GM18873 (cell line): ENCODE measurements around the gene SLC4A2.
A peak's percentile ranks its signal among the peaks of the same experiment; 100 is the strongest.

Experiments
- ATAC-seq: cut with Tn5 transposase; IDR thresholded peaks from one replicate; pipeline ENCODE4 v1.9.1; 2021; ENCODE audit warnings: mild to moderate bottlenecking, moderate library complexity, moderate number of reproducible peaks; ENCODE audit not compliant: unreplicated experiment, low FRiP score

Gene SLC4A2

GRCh38 chr7:151077705-151078232 lies 18.4 kb downstream of the SLC4A2 start:
- ATAC-seq: no peak

DNA sequence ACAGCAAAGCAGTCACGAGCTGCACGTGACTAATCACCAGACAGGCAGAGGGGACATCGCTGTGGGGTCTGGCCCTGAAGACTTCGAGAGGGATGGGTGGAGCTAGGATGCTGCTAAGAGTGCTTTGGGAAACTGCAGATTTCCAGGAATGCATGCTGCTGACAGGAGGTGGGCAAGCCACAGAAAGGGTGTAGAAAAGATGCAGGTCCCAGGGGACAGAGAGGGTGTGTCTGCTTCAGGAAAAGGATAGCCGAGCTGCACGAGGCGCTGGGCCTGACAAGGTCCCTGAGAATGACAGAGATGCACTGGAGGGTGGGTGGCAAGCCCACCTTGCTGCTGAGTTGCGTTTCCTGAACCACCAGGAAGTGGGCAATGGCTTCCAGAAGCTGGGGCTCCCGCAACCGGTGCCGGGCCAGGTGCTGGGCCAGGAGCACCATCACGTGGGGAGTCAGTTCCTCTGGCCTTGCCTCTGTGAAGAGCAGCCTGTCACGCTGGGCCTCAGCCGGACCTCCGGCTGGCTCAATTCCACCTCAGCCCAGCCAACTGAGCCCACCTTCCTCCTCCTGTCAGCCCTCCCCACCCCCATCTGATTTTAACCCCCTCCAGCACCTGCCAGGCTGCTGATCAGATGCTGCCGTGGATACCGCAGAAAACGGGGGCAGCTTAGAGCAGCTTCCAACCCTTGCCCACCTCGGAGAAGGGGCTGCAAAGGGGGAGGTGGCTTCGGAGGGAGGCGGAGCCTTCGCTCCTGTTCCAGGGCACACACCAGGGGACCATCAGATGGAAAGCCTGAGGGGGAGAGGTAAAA lies 19.0 kb downstream of the SLC4A2 start:
- ATAC-seq: no peak

DNA sequence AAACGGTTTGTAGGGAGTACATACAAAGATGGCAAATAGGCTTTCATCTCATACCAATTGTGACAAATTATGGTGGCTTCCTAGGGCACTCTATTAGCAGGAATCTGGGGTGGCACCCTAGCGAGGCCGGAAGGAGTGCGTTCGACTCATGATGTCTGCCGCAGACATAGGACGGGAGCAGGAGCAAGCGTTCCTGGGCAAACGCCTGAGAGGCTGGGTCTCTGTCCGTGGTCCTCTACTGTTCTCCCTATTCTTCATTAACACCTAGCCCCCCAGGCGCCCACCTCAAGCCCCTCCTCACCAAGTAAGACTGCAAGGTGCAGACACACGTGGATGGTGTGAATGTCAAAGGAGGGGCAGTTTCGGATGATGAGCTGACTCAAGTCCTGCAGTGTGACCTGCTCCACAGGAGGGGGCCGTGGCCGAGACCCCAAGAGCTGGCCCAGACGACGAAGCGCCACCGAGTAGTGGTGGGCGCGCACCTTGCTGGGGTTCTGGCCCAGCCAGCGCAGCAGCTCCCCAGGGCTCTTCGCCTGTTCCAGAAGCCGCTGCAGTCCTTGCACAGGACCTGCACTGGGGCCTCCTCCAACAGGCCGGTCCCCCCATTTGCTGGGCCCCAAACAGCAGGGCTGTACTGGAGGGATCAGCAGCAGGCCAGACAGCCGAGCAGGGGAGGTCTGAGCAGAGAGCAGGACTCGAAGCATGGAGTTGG lies 20.0 kb downstream of the SLC4A2 start:
- no peak for ATAC-seq

GRCh38 chr7:151080067-151080521 lies 20.7 kb downstream of the SLC4A2 start:
- no peak for ATAC-seq

DNA sequence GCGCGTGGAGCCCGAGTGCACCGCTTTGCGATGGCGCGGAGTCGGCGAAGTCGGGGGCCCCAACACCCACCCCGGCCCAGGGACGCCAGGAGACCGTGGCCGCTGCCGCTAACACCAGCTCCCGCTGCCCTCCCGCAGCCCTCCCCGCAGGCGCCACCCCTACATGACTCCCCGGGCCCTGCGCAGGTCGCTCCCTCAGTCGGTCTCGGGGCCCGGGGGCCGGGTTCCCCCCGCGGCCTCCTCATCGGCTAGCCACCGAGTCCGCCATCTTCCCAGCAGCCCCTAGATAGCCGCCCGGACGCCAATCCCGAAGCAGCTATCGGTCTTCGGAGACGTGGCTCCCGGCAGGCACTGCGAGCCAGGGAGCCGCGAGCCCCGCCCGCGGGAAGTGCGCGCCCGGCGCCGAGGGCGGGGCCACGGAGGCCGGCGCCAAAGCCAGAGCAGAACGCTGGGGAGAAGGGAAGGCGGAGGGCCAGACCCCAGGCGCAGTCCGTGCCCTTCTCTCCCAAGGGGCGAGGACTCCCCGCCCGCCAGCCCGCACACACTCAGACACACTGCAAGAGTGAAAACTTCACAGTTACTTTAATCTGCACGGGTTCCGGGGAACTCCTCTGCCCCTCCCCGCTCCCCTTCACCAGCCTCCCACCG lies 21.3 kb downstream of the SLC4A2 start, which contains the start of gene FASTK:
FASTK (minus strand) TSS at position 288 of the 648 bp plus-strand sequence; CDS start at position 245, 43 bp downstream.
- ATAC-seq: peak; percentile 66

DNA sequence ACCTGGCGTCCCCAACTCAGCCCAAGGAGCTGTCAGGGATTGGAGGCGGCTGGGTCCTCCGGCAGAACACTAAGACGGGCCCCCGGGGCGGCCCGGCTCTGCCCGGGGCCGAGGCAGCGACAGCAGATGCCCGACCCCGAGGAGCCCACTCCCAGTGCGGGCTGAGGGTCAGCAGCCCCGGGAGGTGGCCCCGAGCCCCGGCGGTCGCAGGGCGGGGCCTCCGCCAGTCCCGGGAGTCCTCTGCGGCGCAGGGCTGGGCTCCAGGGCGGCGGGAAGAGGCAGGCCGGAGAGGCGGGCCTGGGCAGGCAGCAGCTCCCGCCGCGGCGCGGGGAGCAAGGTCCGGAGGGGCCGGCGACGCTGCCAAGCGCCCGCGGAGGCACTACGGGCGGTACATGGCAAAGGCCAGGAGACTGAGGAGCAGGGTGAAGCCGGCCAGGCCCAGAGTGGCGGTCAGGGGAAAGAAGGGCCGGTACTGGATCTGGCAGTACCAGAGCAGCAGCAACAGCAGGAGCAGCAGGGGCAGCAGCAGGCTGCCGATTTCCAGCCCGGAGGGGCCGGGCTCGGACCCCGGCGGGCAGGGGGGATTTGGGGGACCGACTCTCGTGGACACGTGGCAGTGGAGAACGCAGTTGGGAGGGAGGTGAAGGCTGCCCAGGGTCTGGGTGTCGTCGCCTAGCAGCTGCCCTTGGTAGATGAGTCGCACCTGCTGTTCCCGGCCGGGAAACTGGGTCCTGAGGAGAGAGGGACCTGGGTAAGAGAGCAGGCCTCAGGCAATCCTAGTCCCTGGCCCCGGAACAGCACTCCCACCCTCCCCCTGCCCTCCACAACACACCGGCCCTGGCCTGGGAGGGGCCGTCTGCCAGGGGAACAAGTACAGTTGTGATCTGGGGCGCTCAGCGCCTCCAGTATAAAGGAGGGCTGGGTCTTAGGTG lies 22.0 kb downstream of the SLC4A2 start:
- no peak for ATAC-seq

GRCh38 chr7:151082141-151083070 lies 23.0 kb downstream of the SLC4A2 start:
- ATAC-seq: no peak

DNA sequence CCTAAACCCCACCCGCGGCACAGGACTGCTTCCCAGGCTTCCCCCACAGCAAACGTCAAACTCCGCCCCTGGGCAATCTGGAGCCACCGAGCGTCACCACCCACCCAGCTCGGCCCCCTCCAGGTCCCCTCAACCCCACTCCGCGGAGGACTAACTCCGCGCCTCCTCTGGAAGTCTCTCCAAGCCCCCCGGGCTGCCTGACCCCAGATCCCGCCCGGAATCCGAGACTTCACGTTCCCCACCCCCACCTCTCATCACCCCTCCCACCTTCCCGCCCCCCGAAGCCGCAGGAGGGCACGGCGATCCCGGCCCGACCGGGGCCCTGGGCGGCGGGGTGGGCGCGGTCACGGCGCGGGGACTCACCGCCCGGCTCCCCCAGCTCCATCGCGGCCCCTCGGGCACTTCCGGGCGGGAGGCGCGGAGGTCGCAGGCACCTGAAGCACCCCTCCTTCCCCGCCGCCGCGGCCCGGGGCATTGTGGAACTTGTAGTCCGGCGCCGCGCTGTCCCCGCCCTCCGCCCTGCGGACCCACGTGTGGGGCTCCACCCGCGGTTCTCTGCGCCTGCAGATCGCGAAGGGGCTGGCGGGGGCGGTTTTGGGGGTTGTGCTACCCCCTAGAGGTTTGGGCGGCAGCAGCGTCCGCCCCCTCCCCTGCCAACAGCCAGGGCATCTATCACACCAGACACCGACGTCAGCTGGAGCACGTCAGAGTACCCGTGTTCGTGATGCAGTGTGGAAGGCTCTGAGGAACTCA lies 23.9 kb downstream of the SLC4A2 start, which contains the start of gene TMUB1:
TMUB1 (minus strand) TSS at position 423 of the 753 bp plus-strand sequence. CDS start 930 bp downstream, outside the sequence.
- peak; percentile 37 for ATAC-seq

DNA sequence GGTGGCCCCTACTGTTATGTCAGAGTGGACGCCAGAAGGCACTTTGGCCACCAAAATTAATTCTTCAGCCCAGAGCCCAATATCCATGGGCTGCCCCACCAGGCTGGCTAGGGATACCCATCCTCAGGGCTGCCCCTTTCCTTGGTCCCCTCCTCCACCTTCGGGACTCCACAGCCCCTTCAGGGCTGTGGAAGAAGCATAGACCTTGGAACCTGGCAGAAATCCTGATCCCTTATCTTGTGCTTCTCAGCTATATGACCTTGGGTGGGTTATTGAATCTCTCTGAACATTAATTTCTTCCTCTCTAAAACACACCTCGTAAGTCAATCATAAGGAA lies 24.4 kb downstream of the SLC4A2 start:
- no peak for ATAC-seq

DNA sequence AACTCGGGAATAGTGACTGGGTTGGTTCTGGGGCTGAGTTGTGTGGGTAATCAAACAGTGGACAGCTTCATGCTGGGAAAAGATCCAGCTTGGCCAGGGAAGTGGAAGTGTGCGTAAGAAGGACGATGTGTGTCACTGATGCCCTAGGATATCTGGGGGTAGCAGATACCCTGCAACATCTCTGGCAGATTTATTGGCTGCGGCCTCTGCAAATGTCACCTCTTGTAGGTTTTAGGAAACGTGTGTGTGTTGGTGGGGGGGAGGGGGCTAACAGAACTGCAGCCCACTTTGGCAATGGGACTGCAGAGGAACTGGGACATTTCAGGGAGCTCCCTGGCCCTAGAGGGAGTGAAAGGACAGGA lies 25.9 kb downstream of the SLC4A2 start:
- no peak for ATAC-seq

GRCh38 chr7:151085691-151086620 lies 26.6 kb downstream of the SLC4A2 start, which contains the start of gene AGAP3:
Gene AGAP3 (plus strand): TSS chr7:151086475. CDS start chr7:151086742, 267 bp downstream.
- no peak for ATAC-seq

- ATAC-seq: no peak
Observed at GRCh38 chr7:151086802-151087244, 27.4 kb downstream of the SLC4A2 start.

DNA sequence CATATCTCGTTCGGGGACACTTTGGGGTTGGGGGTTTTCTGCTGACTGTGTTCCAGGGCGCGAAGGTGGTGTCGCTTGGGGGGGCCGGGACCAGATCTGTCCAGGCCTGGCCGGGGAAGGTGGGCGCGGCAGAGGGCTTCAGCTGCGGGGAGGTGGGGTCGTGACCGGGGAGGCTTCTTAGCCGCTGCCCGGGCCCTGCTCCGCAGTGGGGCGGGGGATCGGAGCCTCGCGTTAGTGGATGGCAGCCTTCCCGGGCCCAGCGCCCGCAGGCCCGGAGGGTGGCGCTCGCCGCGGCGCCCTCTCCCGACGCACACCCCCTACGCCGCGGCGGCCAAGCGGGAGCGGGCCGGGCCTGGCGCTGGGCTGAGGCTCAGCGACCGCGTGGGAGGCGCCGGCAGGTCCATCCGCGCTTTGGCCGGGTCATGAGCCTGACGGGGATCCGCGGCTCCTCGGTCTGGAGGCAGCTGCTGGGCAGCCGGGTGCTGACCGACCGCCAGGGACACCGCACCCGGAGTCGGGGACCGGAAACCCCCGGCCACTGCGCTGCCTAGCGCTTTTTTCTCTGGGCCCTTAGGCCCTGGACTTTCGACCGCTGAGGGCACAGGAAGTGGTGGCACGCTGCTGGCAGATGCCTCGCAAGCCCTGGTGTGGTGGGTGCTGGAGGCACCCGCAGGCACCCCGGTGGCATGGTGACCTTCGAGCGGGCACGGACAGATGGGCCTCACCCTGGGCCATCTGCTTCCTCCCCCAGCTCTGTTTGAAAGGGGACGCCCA lies 28.0 kb downstream of the SLC4A2 start:
- peak; percentile 27 for ATAC-seq

DNA sequence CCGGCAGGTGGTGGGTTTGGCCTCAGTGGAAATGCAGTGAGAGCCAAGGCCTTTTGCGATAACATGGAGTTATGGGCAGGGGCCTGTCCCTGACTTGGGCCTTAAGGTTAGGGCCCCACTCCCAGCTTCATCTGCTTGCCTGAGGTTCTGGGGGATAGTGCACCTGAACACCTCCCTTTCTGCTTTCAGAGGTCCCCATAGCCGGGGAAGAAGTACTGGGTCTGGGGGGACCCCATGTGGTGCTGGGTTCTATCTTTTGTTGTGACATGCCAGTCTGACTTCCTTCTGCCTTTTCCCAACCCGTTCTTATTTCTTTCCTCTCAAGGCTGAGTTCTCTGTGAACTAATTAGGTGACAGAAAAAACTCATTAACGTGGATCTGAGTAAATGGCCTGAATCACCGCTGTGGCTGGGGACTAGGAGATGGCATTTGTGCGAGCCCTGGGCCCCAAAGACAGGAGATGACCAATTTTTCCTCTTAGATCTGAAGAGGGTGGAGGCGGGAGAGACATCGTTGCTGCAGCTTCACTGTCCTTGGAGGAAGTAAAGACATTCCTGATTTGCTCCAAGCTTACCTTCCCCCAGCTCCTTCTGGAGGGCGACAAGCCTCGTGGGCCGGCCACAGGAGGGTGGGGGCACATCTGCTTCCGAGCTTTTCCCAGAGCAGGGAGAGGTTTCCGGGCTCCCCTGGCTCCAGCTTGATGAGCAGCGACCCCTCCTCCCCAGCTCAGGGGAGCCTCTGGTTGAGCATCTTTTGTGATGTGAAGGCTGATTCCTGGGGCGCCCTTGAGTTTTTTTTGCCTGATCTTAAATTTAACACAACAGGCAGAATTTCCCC lies 28.8 kb downstream of the SLC4A2 start:
- no peak for ATAC-seq
